ENCODE measurements around the gene MED14.

MED14 gene

GRCh38 chrX:40653535-40653934 is 81.8 kb downstream of the MED14 start:
- no peak for DNase-seq (ENCODE audit: low spot score)
- Histone ChIP-seq H3K27me3 (ENCODE audit: insufficient read depth, poor library complexity, severe bottlenecking) (no peaks in the 10 kb centered on the region), H3K36me3 (ENCODE audit: low read depth) (peaks cover 6% of the 10 kb centered on the region; the same call in 1 of the 2 replicates), H3K4me3 (ENCODE audit: severe bottlenecking) (no peak overlapping the region), H3K4me1 (ENCODE audit: insufficient read depth, poor library complexity, severe bottlenecking) (no peaks in the 10 kb centered on the region), H3K27ac (ENCODE audit: poor library complexity, severe bottlenecking) (no peak overlapping the region), H3K9me3 (ENCODE audit: severe bottlenecking) (no peaks in the 10 kb centered on the region)
- ATAC-seq (ENCODE audit: low read depth) = no peak
- TF ChIP-seq CTCF (IDR thresholded peaks at IDR 0.05; ENCODE audit: poor library complexity, severe bottlenecking) = no peak

- TF ChIP-seq CTCF (IDR thresholded peaks at IDR 0.05; ENCODE audit: poor library complexity, severe bottlenecking) = no peak
- Histone ChIP-seq H3K27me3 (ENCODE audit: insufficient read depth, poor library complexity, severe bottlenecking) (no peaks in the 10 kb centered on the region), H3K4me1 (ENCODE audit: insufficient read depth, poor library complexity, severe bottlenecking) (no peaks in the 10 kb centered on the region), H3K4me3 (ENCODE audit: severe bottlenecking) (no peak overlapping the region), H3K36me3 (ENCODE audit: low read depth) (peaks cover 6% of the 10 kb centered on the region; the same call in 1 of the 2 replicates), H3K27ac (ENCODE audit: poor library complexity, severe bottlenecking) (no peak overlapping the region), H3K9me3 (ENCODE audit: severe bottlenecking) (no peaks in the 10 kb centered on the region)
- ATAC-seq (ENCODE audit: low read depth) (no peak), DNase-seq (ENCODE audit: low spot score) (no peak)
Observed at GRCh38 chrX:40652664-40653063, 82.7 kb downstream of the MED14 start.

- no peaks in the 10 kb centered on the region for H3K9me3 ChIP-seq (ENCODE audit: severe bottlenecking)
Observed at GRCh38 chrX:40651620-40652223, 83.6 kb downstream of the MED14 start.

GRCh38 chrX:40647307-40648197 is 87.8 kb downstream of the MED14 start, which contains the start of gene CXorf38:
TSS of gene CXorf38 (minus strand) at chrX:40647561. CDS start at chrX:40647520, 41 bp downstream.
- TF ChIP-seq CTCF (IDR thresholded peaks at IDR 0.05; ENCODE audit: poor library complexity, severe bottlenecking) = no peak
- no peaks in the 10 kb centered on the region for H3K4me1 ChIP-seq (ENCODE audit: insufficient read depth, poor library complexity, severe bottlenecking)
- H3K27me3 ChIP-seq (ENCODE audit: insufficient read depth, poor library complexity, severe bottlenecking) = no peaks in the 10 kb centered on the region
- H3K36me3 ChIP-seq (ENCODE audit: low read depth) = peaks cover 13% of the 10 kb centered on the region
- ATAC-seq (ENCODE audit: low read depth) (peak; percentile 60), DNase-seq (ENCODE audit: low spot score) (peak; percentile 57)
- peak within 1 kb of the TSS; percentile 62 for H3K27ac ChIP-seq (ENCODE audit: poor library complexity, severe bottlenecking)
- H3K9me3 ChIP-seq (ENCODE audit: severe bottlenecking) = no peaks in the 10 kb centered on the region
- H3K4me3 ChIP-seq (ENCODE audit: severe bottlenecking) = peak within 1 kb of the TSS; percentile 86

More at GRCh38 chrX:40651620-40652223, 83.6 kb downstream of the MED14 start:
- no peaks in the 10 kb centered on the region for H3K4me1 ChIP-seq (ENCODE audit: insufficient read depth, poor library complexity, severe bottlenecking)
- no peak overlapping the region for H3K4me3 ChIP-seq (ENCODE audit: severe bottlenecking)
- H3K27ac ChIP-seq (ENCODE audit: poor library complexity, severe bottlenecking) = no peak overlapping the region
- DNase-seq (ENCODE audit: low spot score) (no peak), ATAC-seq (ENCODE audit: low read depth) (no peak)
- peaks cover 6% of the 10 kb centered on the region; the same call in 1 of the 2 replicates for H3K36me3 ChIP-seq (ENCODE audit: low read depth)
- TF ChIP-seq CTCF (IDR thresholded peaks at IDR 0.05; ENCODE audit: poor library complexity, severe bottlenecking) = peak; percentile 76
- no peaks in the 10 kb centered on the region for H3K27me3 ChIP-seq (ENCODE audit: insufficient read depth, poor library complexity, severe bottlenecking)
